HG03571 (cell line): ENCODE measurements around the gene ZGLP1.
"Not testable (repeated sequence)": the region's sequence is repeated elsewhere in the genome, so short reads cannot be mapped to it uniquely, and the experiment has no call there.

ENCODE experiments used
- ATAC-seq: cut with Tn5 transposase; IDR thresholded peaks from one replicate; pipeline ENCODE4 v1.9.1; 2021; ENCODE audit not compliant: unreplicated experiment

Gene ZGLP1

DNA sequence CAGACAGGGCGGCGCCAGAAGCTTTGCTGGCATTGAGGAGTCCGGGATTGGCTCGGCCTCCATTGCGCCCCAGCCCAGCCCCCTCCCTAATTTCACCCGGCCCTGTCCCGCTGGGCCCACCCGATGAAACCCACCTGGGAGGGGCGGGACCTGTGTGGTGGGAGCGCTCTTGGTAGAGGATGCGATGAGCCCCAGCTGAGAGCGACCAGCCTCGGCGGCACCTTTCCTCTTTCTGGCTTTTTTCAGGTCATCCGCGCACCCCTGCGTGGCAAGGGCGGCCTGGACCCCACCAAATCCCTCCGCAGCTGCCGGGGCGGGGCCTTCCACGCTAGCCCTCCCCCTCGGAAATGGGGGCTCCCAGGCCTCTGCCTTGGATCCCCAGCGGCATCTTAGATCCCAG lies at the start of gene ZGLP1:
Gene ZGLP1 (minus strand): TSS at position 393 of the 400 bp plus-strand sequence.
- ATAC-seq: no peak

- no peak for ATAC-seq
These were observed 46.8 kb upstream of the ZGLP1 start for GRCh38 chr19:10356431-10356830.

- no peak for ATAC-seq
These were observed 44.3 kb upstream of the ZGLP1 start for GRCh38 chr19:10353793-10354391.

DNA sequence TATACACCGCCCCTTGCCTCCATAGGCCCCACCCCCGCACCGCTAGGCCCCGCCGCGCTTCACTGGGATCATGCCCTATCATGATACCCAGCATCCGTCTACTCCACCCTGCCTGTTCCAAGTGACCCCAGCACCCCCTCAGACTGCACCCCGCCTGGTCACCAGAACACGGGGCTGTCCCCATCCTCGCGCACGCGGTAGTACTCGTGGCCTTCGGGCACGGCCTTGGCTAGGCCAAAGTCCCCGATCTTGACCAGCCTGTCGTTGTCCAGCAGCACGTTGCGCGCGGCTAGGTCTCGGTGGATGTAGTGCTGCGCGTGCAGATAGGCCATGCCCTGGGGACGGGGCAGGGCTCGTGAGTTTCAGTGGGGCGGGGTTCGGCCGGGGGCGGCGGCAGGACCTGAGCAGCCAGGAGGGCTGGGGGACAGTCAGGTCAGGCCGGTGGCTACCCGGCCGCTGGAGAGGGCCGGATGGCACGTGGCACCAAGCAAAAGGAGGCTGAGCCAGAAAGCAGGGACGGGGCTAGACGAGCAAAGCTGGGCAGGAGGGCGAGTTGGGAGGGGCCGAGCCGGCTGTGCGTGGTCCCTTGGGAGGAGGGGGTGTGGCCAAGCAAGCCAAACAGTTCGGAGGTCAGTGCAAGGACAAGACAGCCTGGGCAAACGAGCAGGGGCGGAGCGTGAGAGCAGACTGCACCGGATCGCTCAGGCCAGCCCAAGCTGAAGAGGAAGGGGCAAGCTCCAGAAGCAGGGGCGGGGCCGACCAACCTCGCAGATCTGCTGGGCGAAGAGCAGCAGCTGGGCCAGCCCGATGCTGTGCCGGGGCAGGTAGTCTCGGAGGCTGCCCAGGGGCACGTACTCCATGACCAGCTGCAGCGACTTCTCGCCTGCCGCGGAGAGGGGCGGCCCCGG lies 43.4 kb upstream of the ZGLP1 start:
- ATAC-seq: no peak

GRCh38 chr19:10346509-10346908 lies 36.9 kb upstream of the ZGLP1 start:
- no peak for ATAC-seq

DNA sequence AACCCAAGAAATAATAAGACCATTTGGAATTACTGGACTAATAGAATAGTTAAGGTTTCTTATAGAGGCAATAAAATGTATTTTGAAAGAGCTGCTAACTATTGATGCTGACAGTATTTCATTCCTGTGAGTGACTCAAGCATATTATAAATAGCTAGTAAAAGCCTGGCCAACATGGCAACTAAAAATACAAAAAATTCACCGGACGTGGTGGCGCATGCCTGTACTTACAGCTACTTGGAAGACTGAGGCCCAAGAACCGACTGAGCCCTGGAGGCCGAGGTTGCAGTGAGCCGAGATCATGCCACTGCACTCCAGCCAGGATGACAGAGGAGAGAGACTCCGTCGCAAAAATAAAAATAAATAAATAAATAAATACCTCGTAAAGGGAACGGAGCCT lies 35.2 kb upstream of the ZGLP1 start:
- no peak for ATAC-seq

DNA sequence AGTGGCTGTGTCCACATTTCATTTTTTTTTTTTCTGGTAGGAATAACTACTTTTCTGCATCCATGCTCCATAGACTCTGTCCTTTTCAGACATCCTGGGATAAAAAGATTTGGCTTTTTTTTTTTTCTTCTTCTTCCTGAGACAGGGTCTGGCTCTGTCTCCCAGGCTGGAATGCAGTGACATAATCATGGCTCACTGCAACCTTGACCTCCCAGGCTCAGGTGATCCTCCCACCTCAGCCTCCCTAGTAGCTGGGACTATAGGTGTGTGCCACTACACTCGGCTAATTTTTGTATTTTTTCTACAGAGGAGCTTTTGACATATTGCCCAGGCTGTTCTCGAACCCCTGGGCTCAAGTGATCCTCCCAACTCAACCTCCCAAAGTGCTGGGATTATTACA lies 33.9 kb upstream of the ZGLP1 start:
- ATAC-seq: no peak

DNA sequence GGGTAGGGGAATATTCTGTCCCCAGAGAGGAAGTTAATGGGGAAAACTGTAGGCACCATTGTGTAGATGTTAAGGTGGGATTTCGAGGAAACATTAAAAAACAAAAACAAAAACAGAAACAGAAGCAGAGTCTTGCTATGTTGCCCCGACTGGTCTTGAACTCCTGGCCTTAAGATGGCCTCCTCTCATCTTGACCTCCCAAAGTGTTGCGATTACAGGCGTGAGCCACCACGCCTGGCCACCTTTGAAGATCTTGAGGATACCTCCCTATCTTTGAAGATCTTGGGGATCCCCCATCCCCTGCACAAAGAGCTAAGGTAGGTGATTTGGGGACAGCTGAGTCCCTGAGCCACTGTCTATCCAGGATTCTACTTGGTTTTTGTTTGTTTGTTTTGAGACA lies 30.4 kb upstream of the ZGLP1 start:
- no peak for ATAC-seq

GRCh38 chr19:10339380-10339960 lies 29.9 kb upstream of the ZGLP1 start, which contains the start of gene ICAM3:
TSS of gene ICAM3 (minus strand) at chr19:10339624. CDS start at chr19:10339614, 10 bp downstream.
- peak; percentile 64 for ATAC-seq

GRCh38 chr19:10338940-10339339 lies 29.3 kb upstream of the ZGLP1 start:
- ATAC-seq: no peak

GRCh38 chr19:10336725-10337124 lies 27.1 kb upstream of the ZGLP1 start:
- not testable (repeated sequence) for ATAC-seq

- ATAC-seq: no peak
These were observed 25.9 kb upstream of the ZGLP1 start for GRCh38 chr19:10335352-10335985.

- no peak for ATAC-seq
These were observed 25.2 kb upstream of the ZGLP1 start for GRCh38 chr19:10334588-10335351.

GRCh38 chr19:10333758-10334587 lies 24.4 kb upstream of the ZGLP1 start:
- no peak for ATAC-seq

GRCh38 chr19:10332965-10333757 lies 23.5 kb upstream of the ZGLP1 start, which contains the start of gene RAVER1:
TSS of gene RAVER1 (minus strand) at chr19:10333529. CDS start at chr19:10333507, 22 bp downstream.
- ATAC-seq: peak; percentile 68

DNA sequence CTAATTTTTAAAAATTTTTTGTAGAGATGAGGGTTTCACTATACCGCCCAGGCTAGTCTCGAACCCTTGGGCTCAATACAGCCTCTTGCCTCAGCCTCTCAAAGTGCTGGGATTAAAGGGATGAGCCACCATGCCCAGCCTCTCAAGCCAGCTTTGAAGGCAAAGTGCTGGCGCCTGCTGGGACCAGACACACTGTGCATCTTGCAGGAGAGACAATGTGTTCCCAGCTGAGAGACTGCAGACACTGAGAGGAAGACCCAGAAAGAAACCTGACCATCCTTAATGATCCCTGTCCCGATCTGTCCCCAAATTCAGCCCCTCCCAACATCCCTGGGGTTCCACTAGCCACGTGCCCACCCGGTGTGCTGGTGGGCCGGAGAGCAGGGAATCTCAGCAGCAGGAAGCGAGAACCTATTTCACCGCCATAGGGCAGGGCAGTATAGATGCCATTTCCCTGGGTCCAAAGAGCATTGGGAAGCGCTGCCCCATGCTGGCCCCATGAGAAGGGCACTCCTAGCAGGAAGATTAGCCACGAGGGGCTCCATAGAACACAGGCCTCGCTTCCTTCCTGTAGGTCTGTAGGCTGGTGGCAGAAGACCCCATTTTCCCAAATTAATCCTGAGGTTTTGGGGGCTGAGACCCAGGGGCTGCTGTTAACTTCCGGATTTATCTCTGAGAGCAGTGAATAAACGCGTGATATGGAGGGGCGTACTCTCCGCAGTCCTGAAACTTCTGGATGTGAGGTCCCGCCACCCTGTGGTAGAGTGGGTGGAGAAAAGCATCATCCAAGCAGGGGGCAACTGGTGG lies 22.7 kb upstream of the ZGLP1 start:
- ATAC-seq: no peak

DNA sequence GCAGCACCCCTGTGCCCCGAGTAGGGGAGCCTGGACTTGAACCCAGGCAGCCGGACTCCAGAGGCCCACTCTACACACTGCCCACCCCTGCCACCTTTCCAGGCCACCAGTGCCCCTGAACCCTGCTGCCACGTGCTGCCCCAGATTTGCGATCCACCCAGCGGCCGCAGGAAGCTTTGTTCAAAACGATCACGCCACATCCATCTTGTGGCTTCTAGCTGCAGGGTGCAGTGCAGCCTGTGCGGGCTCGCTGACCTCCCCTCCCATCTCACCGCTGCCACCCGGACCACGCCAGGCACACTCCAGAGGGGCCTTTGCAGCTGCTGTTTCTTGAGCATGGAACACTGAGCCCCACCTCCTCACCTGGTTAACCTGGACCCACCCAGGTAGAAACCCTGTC lies 19.9 kb upstream of the ZGLP1 start:
- no peak for ATAC-seq
